ENCODE results near the gene BLVRB.

The BLVRB gene

DNA sequence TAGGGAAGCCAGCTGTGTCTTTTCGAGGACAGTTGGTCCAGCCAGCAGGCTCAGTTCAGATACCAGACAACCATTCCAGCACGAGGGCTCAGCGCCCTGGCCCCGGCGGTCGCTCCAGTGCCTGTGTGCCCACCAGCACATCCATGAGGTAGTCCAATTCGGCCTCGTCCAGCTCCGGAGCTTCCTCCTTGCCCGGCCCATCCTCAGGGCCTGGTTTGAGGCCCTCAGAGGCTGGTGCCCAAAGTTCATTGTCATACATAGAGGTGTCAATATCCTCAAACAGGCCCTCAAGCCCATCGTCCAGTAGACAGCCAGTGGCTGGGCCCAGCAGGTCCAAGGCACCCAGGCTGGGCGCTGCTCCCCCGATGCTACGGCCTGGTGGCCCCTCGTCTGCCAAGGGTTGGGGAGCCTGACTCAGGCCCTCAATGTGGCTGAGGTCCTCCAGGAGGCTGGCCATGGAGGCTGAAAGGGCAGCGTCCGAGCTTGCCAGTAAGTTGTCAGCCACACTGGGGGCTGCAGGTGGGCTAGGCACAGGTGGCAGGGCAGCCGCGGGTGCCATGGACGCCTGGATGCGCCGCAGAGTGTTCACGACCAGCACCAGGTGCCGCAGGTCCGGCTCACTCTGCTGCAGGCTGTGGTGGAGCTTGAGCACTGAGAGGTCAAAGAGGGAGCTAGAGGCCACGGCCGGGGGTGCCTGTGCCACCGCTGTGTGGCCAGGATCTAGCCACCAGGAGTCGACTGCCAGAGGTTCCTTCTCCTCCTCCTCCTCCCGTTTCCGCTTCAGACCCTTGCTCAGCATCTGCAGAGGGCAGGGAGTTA lies 42.6 kb downstream of the BLVRB start:
- no peak overlapping the region for H3K4me3 ChIP-seq (replicated peaks; ENCODE audit: low read depth, low read length)
- no peak for DNase-seq (ENCODE audit: extremely low read depth, low read depth)
- TF ChIP-seq, protein P1, sequence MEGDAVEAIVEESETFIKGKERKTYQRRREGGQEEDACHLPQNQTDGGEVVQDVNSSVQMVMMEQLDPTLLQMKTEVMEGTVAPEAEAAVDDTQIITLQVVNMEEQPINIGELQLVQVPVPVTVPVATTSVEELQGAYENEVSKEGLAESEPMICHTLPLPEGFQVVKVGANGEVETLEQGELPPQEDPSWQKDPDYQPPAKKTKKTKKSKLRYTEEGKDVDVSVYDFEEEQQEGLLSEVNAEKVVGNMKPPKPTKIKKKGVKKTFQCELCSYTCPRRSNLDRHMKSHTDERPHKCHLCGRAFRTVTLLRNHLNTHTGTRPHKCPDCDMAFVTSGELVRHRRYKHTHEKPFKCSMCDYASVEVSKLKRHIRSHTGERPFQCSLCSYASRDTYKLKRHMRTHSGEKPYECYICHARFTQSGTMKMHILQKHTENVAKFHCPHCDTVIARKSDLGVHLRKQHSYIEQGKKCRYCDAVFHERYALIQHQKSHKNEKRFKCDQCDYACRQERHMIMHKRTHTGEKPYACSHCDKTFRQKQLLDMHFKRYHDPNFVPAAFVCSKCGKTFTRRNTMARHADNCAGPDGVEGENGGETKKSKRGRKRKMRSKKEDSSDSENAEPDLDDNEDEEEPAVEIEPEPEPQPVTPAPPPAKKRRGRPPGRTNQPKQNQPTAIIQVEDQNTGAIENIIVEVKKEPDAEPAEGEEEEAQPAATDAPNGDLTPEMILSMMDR (IDR thresholded peaks at IDR 0.05; ENCODE audit: low read depth, low read length, missing control alignments), result no peak

DNA sequence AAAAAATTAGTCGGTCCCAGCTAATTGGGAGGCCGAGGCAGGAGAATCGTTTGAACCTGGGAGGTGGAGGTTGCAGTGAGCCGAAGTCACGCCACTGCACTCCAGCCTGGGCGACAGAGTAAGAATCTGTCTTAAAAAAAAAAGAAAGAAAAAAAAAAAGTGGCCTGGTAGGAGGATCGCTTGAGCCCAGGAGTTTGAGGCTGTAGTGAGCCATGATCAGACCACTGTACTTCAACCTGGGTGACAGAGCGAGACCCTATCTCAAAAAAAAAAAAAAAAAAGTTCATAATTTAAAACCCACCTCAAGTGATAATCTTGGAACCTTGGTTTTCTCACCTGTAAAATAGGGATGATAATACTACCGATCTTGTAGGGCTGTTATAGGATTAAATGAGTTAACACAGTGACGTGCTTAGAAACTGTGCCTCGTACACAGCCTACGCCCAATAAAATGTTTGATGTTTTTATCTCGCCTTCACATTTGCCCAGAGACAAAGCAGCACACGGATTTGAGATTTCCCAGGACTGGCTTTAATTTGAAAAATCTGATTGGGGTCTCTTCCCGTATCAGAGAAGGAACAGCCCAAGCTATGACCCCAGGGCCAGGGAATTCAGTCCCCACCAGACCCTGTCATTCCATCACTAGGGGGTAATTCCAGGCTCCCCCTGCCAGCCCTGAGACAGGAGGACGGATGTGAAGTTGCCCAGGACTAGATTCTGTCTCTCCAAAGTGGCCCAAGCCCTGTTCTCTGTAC lies 43.4 kb downstream of the BLVRB start:
- DNase-seq (ENCODE audit: extremely low read depth, low read depth), result no peak
- TF ChIP-seq, protein P1 (IDR thresholded peaks at IDR 0.05; ENCODE audit: low read depth, low read length, missing control alignments), result no peak
- no peak overlapping the region for H3K4me3 ChIP-seq (replicated peaks; ENCODE audit: low read depth, low read length)

DNA sequence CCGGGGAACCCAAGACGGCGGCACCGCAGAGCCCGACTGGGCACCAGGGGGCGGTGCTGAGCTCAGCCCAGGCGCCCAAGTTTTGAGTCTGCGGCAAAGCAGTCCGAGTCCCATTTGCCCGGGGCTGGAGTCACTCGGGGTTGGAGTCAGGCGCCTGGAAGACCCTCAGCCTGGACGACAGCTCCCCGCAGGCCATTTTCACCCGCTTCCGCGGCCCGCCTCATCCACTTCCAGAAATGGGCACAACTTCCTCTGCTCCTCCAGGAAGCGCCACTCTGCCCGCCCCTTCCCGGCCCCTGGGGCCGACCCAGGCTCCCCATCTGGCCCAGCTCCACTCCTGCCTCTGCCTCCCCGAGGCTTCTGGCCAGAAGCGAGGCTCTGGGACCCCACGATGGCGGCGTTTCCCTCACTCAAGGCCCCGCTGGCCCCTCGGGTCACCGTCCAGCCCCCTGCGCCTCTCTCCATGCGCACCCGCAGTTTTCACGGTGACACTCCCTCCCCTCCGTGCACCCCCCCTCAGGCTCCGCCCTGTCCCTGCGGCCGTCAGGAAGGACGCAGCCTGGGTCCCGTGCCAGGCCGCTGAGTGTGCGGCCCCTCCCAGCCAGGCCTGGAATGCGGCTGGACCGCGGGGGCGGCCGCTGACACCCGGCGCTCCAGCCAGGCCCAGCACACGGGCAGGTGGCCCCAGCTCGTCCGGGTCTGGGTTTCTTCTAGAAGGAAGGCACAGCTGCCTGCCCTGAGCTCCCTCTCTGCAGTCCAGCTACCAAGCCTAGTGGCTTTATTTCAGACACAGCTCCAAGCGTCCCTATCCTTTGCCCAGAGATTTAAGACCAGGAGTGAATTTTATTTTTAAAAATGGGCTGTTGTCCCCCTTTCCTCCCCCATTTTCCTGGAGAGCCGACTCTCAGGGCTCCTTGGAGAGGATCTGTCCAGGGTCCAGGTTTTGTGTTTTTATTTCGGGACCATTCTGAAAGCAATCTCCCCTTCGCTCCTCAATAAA lies 44.5 kb downstream of the BLVRB start:
- TF ChIP-seq, protein P1 (IDR thresholded peaks at IDR 0.05; ENCODE audit: low read depth, low read length, missing control alignments), result peak; percentile 96
- no peak for DNase-seq (ENCODE audit: extremely low read depth, low read depth)
- peak overlapping the region; percentile 55 for H3K4me3 ChIP-seq (replicated peaks; ENCODE audit: low read depth, low read length)

DNA sequence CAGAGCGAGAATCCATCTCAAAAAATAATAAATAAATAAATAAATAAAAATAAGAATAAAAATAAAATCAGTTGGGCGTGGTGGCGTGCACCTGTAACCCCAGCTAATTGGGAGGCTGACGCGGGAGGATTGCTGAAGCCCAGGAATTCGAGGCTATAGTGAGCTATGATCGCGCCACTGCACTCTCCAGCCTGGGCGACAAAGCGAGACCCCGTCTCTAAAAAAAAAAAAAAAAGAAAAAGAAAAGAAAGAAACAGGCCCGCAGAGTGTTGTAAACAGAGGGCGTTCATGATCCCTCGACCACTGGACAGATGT lies 45.1 kb downstream of the BLVRB start:
- peak overlapping the region; percentile 55 for H3K4me3 ChIP-seq (replicated peaks; ENCODE audit: low read depth, low read length)
- TF ChIP-seq, protein P1 (IDR thresholded peaks at IDR 0.05; ENCODE audit: low read depth, low read length, missing control alignments), result no peak
- no peak for DNase-seq (ENCODE audit: extremely low read depth, low read depth)

DNA sequence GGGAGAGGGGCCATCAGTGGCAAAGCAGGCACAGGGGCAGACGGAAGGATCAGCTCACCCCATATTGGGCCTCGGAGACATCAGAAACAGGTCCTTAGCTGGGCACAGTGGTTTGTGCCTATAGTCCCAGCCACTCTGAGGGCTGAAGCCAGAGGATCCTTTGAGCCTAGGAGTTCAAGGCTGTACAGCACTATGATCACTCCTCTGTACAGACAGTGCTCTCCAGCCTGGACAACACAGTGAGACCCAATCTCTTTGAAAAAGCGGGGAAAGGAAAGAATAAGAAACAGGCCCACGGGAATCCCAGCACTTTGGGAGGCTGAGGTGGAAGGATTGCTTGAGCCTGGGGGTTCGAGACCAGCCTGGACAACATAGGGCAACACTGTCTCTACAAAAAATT lies 45.8 kb downstream of the BLVRB start:
- TF ChIP-seq, protein P1 (IDR thresholded peaks at IDR 0.05; ENCODE audit: low read depth, low read length, missing control alignments), result no peak
- no peak overlapping the region for H3K4me3 ChIP-seq (replicated peaks; ENCODE audit: low read depth, low read length)
- no peak for DNase-seq (ENCODE audit: extremely low read depth, low read depth)

DNA sequence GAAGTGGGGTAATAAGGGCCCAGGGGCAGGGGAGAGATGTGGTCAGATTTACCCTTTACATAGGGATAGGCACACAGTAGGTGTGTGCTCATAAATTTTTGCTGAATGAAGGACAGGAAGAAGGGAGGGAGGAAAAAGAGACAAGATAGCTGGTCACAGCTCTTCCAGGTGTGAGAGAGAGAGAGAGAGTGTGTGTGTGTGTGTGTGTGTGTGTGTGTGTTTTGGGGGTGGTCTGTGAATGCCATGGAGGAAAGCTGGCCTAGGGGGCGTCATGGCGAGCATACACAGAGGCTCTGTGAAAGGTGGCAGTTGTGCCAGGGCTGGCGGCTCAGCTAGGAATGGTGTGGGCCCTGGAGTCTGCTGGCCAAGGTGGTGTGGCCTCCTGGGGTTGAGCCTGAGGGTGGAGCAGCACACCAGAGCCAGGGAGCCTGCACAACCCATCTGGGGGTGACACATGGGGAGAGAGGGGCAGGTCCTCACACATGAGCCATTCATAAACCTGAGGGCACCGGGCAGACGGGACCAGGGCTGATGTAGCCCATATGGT lies 46.4 kb downstream of the BLVRB start:
- no peak for DNase-seq (ENCODE audit: extremely low read depth, low read depth)
- H3K4me3 ChIP-seq (replicated peaks; ENCODE audit: low read depth, low read length), result no peak overlapping the region
- TF ChIP-seq, protein P1 (IDR thresholded peaks at IDR 0.05; ENCODE audit: low read depth, low read length, missing control alignments), result no peak

Data from HFF-Myc (cell line).